ENCODE results near the gene PLK4. TPM values are rescaled to one million over a fixed set of nuclear protein-coding genes. Genes with fewer than 3 reads are reported as not detected.

Gene PLK4
- total and polyA plus RNA-seq, 2 experiments from 2014 or later: 5.3 to 5.4 TPM

- Histone ChIP-seq H2AFZ (no peak overlapping the region), H3K4me2 (no peak overlapping the region), H3K9me3 (ENCODE audit: low read depth) (peaks cover 3% of the 10 kb centered on the region), H4K20me1 (ENCODE audit: insufficient read depth, poor library complexity, severe bottlenecking) (no peaks in the 10 kb centered on the region), H3K4me3 (no peak overlapping the region), H3K36me3 (replicated peaks; ENCODE audit: insufficient read depth, low read depth) (no peaks in the 10 kb centered on the region), H3K4me1 (ENCODE audit: insufficient read depth) (no peaks in the 10 kb centered on the region), H3K79me2 (peaks cover 5% of the 10 kb centered on the region), H3K27me3 (no peaks in the 10 kb centered on the region), H3K27ac (no peak overlapping the region), H3K9me2 (replicated peaks; ENCODE audit: insufficient read depth) (no peaks in the 10 kb centered on the region)
- WGBS (ENCODE audit: low lambda C conversion rate, missing lambda C conversion rate): 65% methylated on average over 5 of the region's 5 CpGs
- DNase-seq (ENCODE audit: low spot score): no peak
- no peak for TF ChIP-seq CTCF (IDR thresholded peaks at IDR 0.05; ENCODE audit: poor library complexity)
- no peak for TF ChIP-seq EZH2 (IDR thresholded peaks at IDR 0.05; ENCODE audit: borderline replicate concordance)
- TF ChIP-seq EZH2phosphoT487 (IDR thresholded peaks at IDR 0.05; ENCODE audit: low read depth, severe bottlenecking, unreplicated experiment): no peak
Measured at GRCh38 chr4:127844601-127845116, 36.0 kb upstream of the PLK4 start.

GRCh38 chr4:127846061-127846460, 34.6 kb upstream of the PLK4 start:
- no peak overlapping the region for H3K27ac ChIP-seq
- H2AFZ ChIP-seq: no peak overlapping the region
- DNase-seq (ENCODE audit: low spot score): no peak
- no peaks in the 10 kb centered on the region for H3K36me3 ChIP-seq (replicated peaks; ENCODE audit: insufficient read depth, low read depth)
- no peak overlapping the region for H3K4me2 ChIP-seq
- H3K9me3 ChIP-seq (ENCODE audit: low read depth): peaks cover 15% of the 10 kb centered on the region
- no peak overlapping the region for H3K4me3 ChIP-seq
- H3K79me2 ChIP-seq: peaks cover 5% of the 10 kb centered on the region
- H3K27me3 ChIP-seq: no peaks in the 10 kb centered on the region
- no peaks in the 10 kb centered on the region for H3K9me2 ChIP-seq (replicated peaks; ENCODE audit: insufficient read depth)
- H4K20me1 ChIP-seq (ENCODE audit: insufficient read depth, poor library complexity, severe bottlenecking): no peaks in the 10 kb centered on the region
- no peaks in the 10 kb centered on the region for H3K4me1 ChIP-seq (ENCODE audit: insufficient read depth)
- TF ChIP-seq CTCF (IDR thresholded peaks at IDR 0.05; ENCODE audit: poor library complexity): no peak
- TF ChIP-seq EZH2phosphoT487 (IDR thresholded peaks at IDR 0.05; ENCODE audit: low read depth, severe bottlenecking, unreplicated experiment): no peak
- no peak for TF ChIP-seq EZH2 (IDR thresholded peaks at IDR 0.05; ENCODE audit: borderline replicate concordance)

GRCh38 chr4:127846765-127847164, 33.9 kb upstream of the PLK4 start:
- Histone ChIP-seq H3K9me2 (replicated peaks; ENCODE audit: insufficient read depth) (no peaks in the 10 kb centered on the region), H4K20me1 (ENCODE audit: insufficient read depth, poor library complexity, severe bottlenecking) (no peaks in the 10 kb centered on the region), H3K9me3 (ENCODE audit: low read depth) (peaks cover 18% of the 10 kb centered on the region), H3K4me1 (ENCODE audit: insufficient read depth) (no peaks in the 10 kb centered on the region), H3K4me2 (no peak overlapping the region), H3K4me3 (no peak overlapping the region), H3K27me3 (no peaks in the 10 kb centered on the region), H3K27ac (no peak overlapping the region), H3K79me2 (peaks cover 5% of the 10 kb centered on the region), H3K36me3 (replicated peaks; ENCODE audit: insufficient read depth, low read depth) (no peaks in the 10 kb centered on the region), H2AFZ (no peak overlapping the region)
- WGBS (ENCODE audit: low lambda C conversion rate, missing lambda C conversion rate): 100% methylated on average over 1 of the region's 1 CpG
- TF ChIP-seq EZH2 (IDR thresholded peaks at IDR 0.05; ENCODE audit: borderline replicate concordance) (no peak), EZH2phosphoT487 (IDR thresholded peaks at IDR 0.05; ENCODE audit: low read depth, severe bottlenecking, unreplicated experiment) (no peak), CTCF (IDR thresholded peaks at IDR 0.05; ENCODE audit: poor library complexity) (no peak)
- no peak for DNase-seq (ENCODE audit: low spot score)

Measured in hepatocyte (in vitro differentiated cells).